Measurements from ENCODE around the gene NR4A1. TPM values are rescaled to one million over a fixed set of nuclear protein-coding genes. Genes with fewer than 3 reads are reported as not detected.

Gene NR4A1
- total RNA-seq, 1 donor from 2014 or later: 4.3 TPM

DNA sequence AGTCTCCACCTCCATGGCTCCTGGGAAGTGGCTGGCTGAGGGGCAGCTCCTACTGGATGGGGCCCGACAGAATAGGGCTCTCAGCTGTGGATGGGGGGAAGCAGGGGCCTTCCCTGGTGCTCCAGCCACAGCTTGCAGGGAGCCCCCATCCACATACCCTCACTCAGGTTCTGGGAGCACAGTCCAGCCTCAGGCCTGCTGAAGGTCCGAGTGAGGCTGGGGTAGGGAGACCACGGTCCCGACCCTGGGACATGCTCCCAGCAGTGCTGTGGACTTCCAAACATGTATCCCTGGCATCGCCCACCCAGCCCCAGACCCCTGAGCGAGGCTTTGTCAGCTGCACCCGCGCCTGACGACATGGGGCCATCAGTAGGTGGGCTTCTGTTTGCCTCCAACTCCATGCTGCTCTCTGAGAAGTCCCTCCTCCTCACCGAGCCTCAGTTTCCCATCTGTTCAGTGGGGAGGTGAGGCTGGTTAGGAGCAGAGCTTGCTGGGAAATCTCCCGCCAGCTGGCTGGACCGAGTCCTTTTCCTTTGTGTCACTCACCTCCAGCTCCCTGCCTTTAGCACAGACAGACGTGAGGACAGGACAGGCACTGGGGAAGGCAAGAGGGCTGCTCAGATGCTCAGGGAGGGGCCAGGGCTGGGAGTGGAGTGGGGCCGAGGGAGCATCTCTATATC lies 9.4 kb downstream of the NR4A1 start:
- H3K4me3 ChIP-seq (ENCODE audit: low read depth, low read length): no peak overlapping the region
- TF ChIP-seq, protein P1, sequence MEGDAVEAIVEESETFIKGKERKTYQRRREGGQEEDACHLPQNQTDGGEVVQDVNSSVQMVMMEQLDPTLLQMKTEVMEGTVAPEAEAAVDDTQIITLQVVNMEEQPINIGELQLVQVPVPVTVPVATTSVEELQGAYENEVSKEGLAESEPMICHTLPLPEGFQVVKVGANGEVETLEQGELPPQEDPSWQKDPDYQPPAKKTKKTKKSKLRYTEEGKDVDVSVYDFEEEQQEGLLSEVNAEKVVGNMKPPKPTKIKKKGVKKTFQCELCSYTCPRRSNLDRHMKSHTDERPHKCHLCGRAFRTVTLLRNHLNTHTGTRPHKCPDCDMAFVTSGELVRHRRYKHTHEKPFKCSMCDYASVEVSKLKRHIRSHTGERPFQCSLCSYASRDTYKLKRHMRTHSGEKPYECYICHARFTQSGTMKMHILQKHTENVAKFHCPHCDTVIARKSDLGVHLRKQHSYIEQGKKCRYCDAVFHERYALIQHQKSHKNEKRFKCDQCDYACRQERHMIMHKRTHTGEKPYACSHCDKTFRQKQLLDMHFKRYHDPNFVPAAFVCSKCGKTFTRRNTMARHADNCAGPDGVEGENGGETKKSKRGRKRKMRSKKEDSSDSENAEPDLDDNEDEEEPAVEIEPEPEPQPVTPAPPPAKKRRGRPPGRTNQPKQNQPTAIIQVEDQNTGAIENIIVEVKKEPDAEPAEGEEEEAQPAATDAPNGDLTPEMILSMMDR (conservative IDR thresholded peaks at IDR 0.05; ENCODE audit: low read depth, low read length): no peak
- DNase-seq (ENCODE audit: low read depth): no peak

DNA sequence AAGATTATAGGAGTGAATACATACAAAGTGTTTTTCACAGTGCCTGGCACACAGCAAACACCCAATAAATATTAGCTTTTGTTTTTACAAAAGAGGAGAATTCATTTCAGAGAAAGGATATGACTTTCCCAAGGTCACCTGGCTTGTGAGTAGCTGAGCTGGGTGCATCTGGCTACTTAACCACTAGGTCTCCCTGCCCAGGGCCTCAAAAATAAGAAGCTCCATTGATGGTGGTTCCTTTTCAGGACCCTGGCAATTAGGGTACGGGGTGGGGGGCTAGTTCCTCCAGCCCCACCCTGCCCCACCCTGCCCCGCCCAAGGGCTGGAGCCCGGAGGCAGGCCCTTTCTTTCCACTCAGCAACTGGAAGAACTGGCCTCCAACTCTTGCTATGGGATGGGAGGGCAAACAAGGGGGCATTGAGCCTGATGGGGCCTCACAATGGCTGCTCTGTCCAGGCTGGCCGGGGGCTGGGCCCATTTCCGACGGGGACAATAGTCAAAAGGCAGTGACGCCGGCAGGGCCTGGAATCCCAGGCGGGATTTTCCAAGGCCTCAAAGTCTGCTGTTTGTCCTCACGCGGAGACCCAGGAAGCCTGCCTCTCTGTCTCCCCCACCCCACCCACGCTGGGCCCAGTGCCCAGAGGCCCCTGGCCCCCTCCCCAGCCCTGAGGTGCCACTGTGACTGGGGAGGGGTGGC lies 10.4 kb downstream of the NR4A1 start:
- no peak overlapping the region for H3K4me3 ChIP-seq (ENCODE audit: low read depth, low read length)
- TF ChIP-seq, protein P1 (conservative IDR thresholded peaks at IDR 0.05; ENCODE audit: low read depth, low read length): no peak
- no peak for DNase-seq (ENCODE audit: low read depth)

DNA sequence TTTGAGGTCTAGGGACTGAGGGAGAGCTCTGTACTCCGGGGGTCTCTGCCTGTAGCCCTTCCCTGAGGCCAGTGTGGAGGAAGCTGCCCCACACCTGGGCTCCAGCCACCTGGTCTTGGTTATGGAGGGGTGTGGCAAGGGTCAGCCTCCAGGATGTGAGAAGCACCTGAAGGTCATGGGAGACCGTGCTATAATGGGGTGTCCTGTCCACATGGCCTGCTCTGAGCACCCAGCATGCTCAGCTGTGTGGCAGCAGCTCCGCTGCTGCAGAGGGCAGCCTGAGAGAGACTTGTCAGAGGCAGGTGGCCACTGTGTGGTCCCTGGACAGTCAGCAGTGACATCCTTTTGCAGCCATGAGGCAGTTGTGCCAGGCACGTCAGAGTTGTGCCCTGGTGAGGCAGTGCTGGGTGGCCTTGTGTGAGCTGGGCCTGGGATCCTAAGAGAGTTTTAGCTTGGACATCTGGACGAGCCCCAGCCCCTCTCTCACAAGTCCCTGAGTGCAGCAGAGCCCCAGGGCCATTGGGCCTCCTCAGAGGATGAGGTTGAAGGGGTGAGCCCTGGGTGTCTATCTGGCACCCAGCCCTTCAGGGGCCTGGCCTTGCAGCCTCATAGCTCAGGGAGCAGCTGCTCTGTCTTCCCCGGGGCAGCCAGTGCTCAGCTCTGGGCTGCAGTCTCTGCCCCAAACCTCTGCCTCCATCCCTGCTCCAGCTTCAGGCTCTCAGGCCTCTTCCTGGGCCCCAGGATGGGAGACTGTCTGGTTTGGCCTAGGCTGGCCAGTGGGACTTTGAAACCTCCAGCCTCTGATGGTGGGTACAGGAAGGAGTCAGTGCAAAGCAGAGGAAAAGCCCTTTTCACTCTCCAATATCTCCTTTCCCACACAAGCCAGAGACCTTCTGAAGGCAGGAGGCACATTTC lies 11.2 kb downstream of the NR4A1 start:
- TF ChIP-seq, protein P1 (conservative IDR thresholded peaks at IDR 0.05; ENCODE audit: low read depth, low read length): no peak
- no peak for DNase-seq (ENCODE audit: low read depth)

DNA sequence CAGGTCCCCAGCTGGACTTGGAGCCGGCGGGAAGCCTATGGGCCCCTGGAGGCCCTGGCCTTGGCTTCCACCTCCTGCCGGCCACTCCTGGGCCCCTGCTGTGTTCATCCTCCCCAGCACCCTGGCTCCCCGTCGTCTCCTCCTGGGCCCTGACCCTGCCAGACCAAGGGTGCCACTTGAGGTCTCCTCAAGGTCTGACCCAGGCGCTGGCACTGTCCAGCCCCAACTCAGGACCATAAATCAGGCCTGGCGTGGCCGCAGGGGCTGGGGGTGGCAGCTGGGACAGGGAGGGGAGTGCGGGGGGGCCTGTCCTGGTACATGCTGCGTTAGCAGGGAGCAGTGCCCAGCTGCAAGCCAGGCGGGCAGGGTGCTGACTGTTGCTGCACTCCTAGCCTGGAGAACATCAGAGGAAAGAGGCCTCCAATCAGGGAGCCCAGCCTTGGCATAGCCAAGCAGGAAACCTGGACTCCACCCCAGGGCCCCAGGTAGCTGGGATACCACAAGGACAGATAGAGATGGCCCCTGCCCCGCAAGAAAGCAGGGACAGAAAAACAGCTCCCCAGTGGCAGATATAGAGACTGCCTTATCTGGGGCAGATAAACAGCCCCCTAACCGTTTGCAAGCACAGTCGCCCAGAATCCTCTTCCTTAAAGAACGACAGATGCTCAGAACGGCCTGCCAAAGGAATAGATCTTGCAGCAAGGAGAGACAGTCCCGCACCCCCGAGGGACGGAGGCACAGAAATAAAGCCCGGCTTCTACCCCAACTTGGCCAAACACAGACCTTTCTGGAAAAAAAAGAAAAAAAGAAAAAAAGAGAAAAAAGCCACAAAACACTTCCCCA lies 12.1 kb downstream of the NR4A1 start:
- TF ChIP-seq, protein P1 (conservative IDR thresholded peaks at IDR 0.05; ENCODE audit: low read depth, low read length): no peak
- H3K4me3 ChIP-seq (ENCODE audit: low read depth, low read length): no peak overlapping the region
- no peak for DNase-seq (ENCODE audit: low read depth)

More for the DNA sequence above, 11.2 kb downstream of the NR4A1 start:
- H3K4me3 ChIP-seq (ENCODE audit: low read depth, low read length): no peak overlapping the region

DNA sequence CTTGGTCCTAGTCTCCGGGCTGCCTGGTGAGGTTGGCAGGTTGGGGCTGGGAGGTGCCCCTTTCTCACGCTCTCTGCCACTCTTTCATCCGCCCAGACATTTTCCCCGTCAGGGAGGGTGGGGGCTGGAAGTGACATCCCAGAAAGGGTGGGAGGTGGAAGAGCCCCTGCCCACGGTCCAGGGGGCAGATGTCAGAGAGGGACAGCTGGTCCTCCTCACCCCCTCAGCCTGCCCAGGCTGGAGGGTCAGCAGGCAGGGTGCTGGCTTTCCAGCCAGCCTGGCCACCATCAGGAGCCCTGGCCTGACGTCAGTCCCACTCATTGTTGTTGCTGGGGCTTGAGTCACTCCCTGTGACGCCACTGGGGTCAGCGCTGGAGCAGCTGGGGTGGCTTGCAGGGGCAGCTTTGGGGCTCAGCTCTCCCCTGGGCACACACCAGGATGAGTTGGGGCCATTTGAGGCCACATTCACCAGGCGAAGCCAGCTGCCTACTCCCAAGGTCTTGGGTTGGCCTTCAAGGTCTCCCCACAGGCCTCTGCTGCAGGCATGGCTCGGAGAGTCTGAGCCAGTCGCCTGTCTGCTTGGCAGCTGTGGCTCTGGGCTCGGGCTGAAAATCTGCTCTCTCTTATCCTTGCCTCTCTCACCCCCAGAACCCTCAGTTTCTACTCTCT lies 12.9 kb downstream of the NR4A1 start:
- TF ChIP-seq, protein P1 (conservative IDR thresholded peaks at IDR 0.05; ENCODE audit: low read depth, low read length): no peak
- H3K4me3 ChIP-seq (ENCODE audit: low read depth, low read length): no peak overlapping the region
- no peak for DNase-seq (ENCODE audit: low read depth)

Data from epithelial cell of proximal tubule (primary cell).